ENCODE data around the gene NMT2.

NMT2 gene

GRCh38 chr10:15091418-15091817 is 77.1 kb downstream of the NMT2 start:
- no peak for TF ChIP-seq CTCF (IDR thresholded peaks at IDR 0.05; ENCODE audit: extremely low read depth, missing control alignments)
- DNase-seq (ENCODE audit: low spot score) = no peak

GRCh38 chr10:15088428-15089261 is 79.8 kb downstream of the NMT2 start, which contains the start of gene ACBD7:
ACBD7 (minus strand) TSS chr10:15088776; CDS start chr10:15088728, 48 bp downstream.
- TF ChIP-seq CTCF (IDR thresholded peaks at IDR 0.05; ENCODE audit: extremely low read depth, missing control alignments) = no peak
- peak; percentile 91 for DNase-seq (ENCODE audit: low spot score)

- no peak for DNase-seq (ENCODE audit: low spot score)
- no peak for TF ChIP-seq CTCF (IDR thresholded peaks at IDR 0.05; ENCODE audit: extremely low read depth, missing control alignments)
Measured at GRCh38 chr10:15084502-15084922, 84.0 kb downstream of the NMT2 start.

GRCh38 chr10:15083674-15084501 is 84.6 kb downstream of the NMT2 start:
- no peak for TF ChIP-seq CTCF (IDR thresholded peaks at IDR 0.05; ENCODE audit: extremely low read depth, missing control alignments)
- DNase-seq (ENCODE audit: low spot score) = no peak

GRCh38 chr10:15075421-15075820 is 93.1 kb downstream of the NMT2 start:
- no peak for TF ChIP-seq CTCF (IDR thresholded peaks at IDR 0.05; ENCODE audit: extremely low read depth, missing control alignments)
- no peak for DNase-seq (ENCODE audit: low spot score)

- no peak for DNase-seq (ENCODE audit: low spot score)
Measured at GRCh38 chr10:15072358-15072757, 96.1 kb downstream of the NMT2 start.

More at GRCh38 chr10:15072358-15072757, 96.1 kb downstream of the NMT2 start:
- TF ChIP-seq CTCF (IDR thresholded peaks at IDR 0.05; ENCODE audit: extremely low read depth, missing control alignments) = no peak

All from GM20000 (cell line).